Body of pancreas (tissue), 4 donors: ENCODE results near the gene SOAT2. TPM values are rescaled to one million over a fixed set of nuclear protein-coding genes. Genes with fewer than 3 reads are reported as not detected.

ENCODE experiments used
- ATAC-seq: fragments of 150-250 bp; one replicate; pipeline ENCODE4 v1.9.1; 2016
- DNase-seq, 4 donors: peaks; one replicate each; pipeline ENCODE4 v3.0.0-alpha.2; 2019
- H3K27ac ChIP-seq, 4 donors: fragments of 200-600 bp; sonication (generic); 1 replicate in 3 of 4; 2 replicates in 1 of 4; pipeline versions ENCODE4 v1.5.1 to v1.6.1; 2016 to 2019; ENCODE audit warnings: mild to moderate bottlenecking in 1 of 4, mixed read lengths in 1 of 4, moderate library complexity in 1 of 4
- H3K27me3 ChIP-seq, 2 donors: fragments of 200-600 bp; sonication (generic); one replicate each; pipeline ENCODE4 v1.6.0; 2016; ENCODE audit warnings: mild to moderate bottlenecking in 1 of 2
- H3K36me3 ChIP-seq, 2 donors: fragments of 200-600 bp; sonication (generic); replicated peaks in 1 of 2; 2 replicates each; pipeline ENCODE4 v1.5.1; 2016; ENCODE audit warnings: low read depth in 2 of 2; ENCODE audit not compliant: insufficient read depth in 1 of 2
- H3K4me1 ChIP-seq: fragments of 200-600 bp; sonication (generic); one replicate; pipeline ENCODE4 v1.6.0; 2016
- H3K4me3 ChIP-seq, 2 donors: fragments of 200-600 bp; sonication (generic); 1 replicate in 1 of 2; 2 replicates in 1 of 2; pipeline ENCODE4 v1.5.1; 2016 to 2019
- H3K9me3 ChIP-seq, 3 donors: fragments of 200-600 bp; sonication (generic); 1 replicate in 2 of 3; 2 replicates in 1 of 3; pipeline ENCODE4 v1.5.1; 2016
- POLR2A ChIP-seq, 3 donors: fragments of 450-650 bp; IDR thresholded peaks; one replicate each; pipeline ENCODE4 v1.6.1; 2016; ENCODE audit warnings: antibody characterized with exemption in 3 of 3, mild to moderate bottlenecking in 2 of 3
- WGBS, 2 donors: methylation state at CpG; one replicate each; pipeline ENCODE4 v1.1.5; 2017; 5-methylcytosine and 5-hydroxymethylcytosine counted together
- intact Hi-C: fragments of 100-400 bp; cut with DNase I; formaldehyde crosslinking; loops from one replicate; pipeline ENCODE4 v1.15.1; 2023
- total RNA-seq, 2 donors: library from RNA; depleted of rRNA; stranded (reverse); fragments of >200 nt; gene quantifications; one replicate each; pipeline ENCODE4 v1.1.0, GENCODE V29; 2016
- TF ChIP-seq, protein P1 (sequence below), 7 experiments: fragments of 450-650 bp in 4 of 7; fragments of 200-600 bp in 3 of 7; sonication (generic) in 3 of 7; IDR thresholded peaks; one replicate each; pipeline ENCODE4 v1.5.1; 2016 to 2019; ENCODE audit warnings: antibody characterized with exemption in 7 of 7

Gene SOAT2
- total RNA-seq, 2 donors from 2014 or later: not detected

DNA sequence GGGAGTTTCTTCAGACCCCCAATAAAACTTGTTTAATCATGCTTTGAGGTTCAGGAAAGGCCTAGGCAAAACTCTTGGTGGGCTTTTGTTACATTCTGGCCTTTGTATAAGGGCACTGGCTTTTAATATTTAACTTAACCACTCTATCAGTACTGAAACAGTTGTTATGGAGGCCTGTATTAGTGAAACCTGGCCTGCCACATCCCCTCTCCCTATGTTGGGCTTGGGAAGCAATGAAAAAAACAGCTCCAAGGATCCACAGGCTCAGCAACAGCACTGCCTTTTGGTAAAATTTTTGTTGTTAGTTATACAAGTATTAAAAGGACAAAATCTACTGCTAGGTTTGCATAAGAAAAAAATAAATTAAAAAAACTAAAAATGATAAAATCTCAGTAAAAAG is 10.7 kb downstream of the SOAT2 start:
- Histone ChIP-seq H3K4me3 (no peak overlapping the region), H3K9me3 (no peaks in the 10 kb centered on the region), H3K27me3 (no peaks in the 10 kb centered on the region), H3K4me1 (no peaks in the 10 kb centered on the region), H3K27ac (no peak overlapping the region), H3K36me3 (no peaks in the 10 kb centered on the region)
- no peak for DNase-seq
- no peak for ATAC-seq
- no peak for TF ChIP-seq POLR2A (IDR thresholded peaks at IDR 0.05)
- TF ChIP-seq, protein P1, sequence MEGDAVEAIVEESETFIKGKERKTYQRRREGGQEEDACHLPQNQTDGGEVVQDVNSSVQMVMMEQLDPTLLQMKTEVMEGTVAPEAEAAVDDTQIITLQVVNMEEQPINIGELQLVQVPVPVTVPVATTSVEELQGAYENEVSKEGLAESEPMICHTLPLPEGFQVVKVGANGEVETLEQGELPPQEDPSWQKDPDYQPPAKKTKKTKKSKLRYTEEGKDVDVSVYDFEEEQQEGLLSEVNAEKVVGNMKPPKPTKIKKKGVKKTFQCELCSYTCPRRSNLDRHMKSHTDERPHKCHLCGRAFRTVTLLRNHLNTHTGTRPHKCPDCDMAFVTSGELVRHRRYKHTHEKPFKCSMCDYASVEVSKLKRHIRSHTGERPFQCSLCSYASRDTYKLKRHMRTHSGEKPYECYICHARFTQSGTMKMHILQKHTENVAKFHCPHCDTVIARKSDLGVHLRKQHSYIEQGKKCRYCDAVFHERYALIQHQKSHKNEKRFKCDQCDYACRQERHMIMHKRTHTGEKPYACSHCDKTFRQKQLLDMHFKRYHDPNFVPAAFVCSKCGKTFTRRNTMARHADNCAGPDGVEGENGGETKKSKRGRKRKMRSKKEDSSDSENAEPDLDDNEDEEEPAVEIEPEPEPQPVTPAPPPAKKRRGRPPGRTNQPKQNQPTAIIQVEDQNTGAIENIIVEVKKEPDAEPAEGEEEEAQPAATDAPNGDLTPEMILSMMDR (IDR thresholded peaks at IDR 0.05): no peak
- intact Hi-C loops: no loop called here

GRCh38 chr12:53115112-53115890 is 12.0 kb downstream of the SOAT2 start:
- Histone ChIP-seq H3K9me3 (no peaks in the 10 kb centered on the region), H3K36me3 (no peaks in the 10 kb centered on the region), H3K27me3 (no peaks in the 10 kb centered on the region), H3K4me3 (no peak overlapping the region), H3K27ac (no peak overlapping the region), H3K4me1 (no peaks in the 10 kb centered on the region)
- no peak for TF ChIP-seq POLR2A (IDR thresholded peaks at IDR 0.05)
- TF ChIP-seq, protein P1 (IDR thresholded peaks at IDR 0.05): no peak
- 85 to 90% methylated on average over 7 to 33 of the region's 33 CpGs for WGBS, 2 donors
- ATAC-seq (no peak), DNase-seq (no peak)
- intact Hi-C loops: no loop called here

DNA sequence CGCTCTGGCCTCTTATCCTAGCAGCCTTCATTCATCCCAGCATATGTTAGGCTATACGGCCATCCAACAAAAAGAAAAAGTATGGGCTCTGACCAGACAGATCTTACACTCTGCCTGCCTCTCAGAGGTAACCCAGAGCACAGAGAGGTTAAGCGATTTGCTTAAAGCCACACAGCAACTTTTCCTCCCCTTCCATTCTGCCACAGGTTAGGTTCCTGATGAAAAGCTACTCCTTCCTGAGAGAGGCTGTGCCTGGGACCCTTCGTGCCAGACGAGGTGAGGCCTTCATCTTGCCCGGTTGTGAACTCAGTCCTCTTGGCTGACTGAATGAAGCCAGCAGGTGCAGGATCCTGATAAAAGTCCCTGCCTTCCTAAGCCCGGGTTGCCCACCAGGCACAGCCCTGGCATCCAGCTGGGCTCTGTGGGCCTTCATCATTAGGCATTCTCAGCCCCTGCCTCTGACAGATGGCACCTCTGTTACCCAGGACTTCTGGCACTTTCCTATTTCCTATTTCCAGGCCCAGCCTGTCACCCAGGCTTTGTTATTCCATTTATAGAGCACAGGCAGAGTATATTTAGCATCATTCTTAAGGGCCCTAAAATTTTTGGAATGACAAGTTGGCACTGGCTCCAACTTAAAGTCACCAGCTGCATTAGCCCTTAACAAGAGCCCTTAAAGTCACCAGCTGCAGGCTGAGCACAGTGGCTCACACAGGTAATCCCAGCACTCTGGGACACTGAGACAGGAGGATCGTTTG is 12.8 kb downstream of the SOAT2 start:
- Histone ChIP-seq H3K27ac (no peak overlapping the region), H3K27me3 (no peaks in the 10 kb centered on the region), H3K36me3 (no peaks in the 10 kb centered on the region), H3K4me1 (no peaks in the 10 kb centered on the region), H3K4me3 (no peak overlapping the region), H3K9me3 (no peaks in the 10 kb centered on the region)
- TF ChIP-seq POLR2A (IDR thresholded peaks at IDR 0.05): no peak
- TF ChIP-seq, protein P1 (IDR thresholded peaks at IDR 0.05): no peak
- intact Hi-C loops: no loop called here
- DNase-seq: no peak
- WGBS, 2 donors: 86 to 91% methylated on average over 6 to 8 of the region's 8 CpGs
- ATAC-seq: no peak

GRCh38 chr12:53118751-53119300 is 15.5 kb downstream of the SOAT2 start:
- 70 to 77% methylated on average over 7 to 8 of the region's 8 CpGs for WGBS, 2 donors

More at GRCh38 chr12:53118751-53119300, 15.5 kb downstream of the SOAT2 start:
- Histone ChIP-seq H3K27ac (no peak overlapping the region), H3K9me3 (no peaks in the 10 kb centered on the region), H3K4me3 (no peak overlapping the region), H3K36me3 (no peaks in the 10 kb centered on the region), H3K4me1 (no peaks in the 10 kb centered on the region), H3K27me3 (no peaks in the 10 kb centered on the region)
- ATAC-seq (no peak), DNase-seq (no peak)
- TF ChIP-seq, protein P1 (IDR thresholded peaks at IDR 0.05): no peak
- no peak for TF ChIP-seq POLR2A (IDR thresholded peaks at IDR 0.05)
- intact Hi-C loops: no loop called here
